Measurements from ENCODE around the gene ARL3.
"Not testable (repeated sequence)": the region's sequence is repeated elsewhere in the genome, so short reads cannot be mapped to it uniquely, and the experiment has no call there.

Gene ARL3

DNA sequence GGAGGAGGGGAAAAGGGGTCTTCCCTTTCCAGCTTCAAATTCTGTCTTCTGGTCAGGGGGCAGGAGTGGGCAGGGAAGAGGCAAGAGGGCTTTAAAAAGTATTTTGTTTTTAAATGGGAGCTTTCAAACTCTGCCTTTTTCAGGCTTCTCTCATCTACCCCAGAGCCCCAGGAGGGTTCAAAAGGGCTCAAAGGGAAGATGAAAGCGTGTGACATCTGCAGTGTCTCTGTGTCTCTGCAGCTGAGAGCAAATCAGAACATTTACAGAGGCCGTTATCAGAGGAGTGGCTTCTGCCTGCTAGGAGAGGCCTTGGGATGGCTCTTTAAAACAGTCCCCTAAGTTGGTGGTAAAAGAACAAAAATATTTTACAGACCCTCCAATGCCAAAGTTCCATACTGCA, 39.6 kb downstream of the ARL3 start:
- DNase-seq (ENCODE audit: low read depth in 2 of 3, low spot score in 1 of 3), result no peak

DNA sequence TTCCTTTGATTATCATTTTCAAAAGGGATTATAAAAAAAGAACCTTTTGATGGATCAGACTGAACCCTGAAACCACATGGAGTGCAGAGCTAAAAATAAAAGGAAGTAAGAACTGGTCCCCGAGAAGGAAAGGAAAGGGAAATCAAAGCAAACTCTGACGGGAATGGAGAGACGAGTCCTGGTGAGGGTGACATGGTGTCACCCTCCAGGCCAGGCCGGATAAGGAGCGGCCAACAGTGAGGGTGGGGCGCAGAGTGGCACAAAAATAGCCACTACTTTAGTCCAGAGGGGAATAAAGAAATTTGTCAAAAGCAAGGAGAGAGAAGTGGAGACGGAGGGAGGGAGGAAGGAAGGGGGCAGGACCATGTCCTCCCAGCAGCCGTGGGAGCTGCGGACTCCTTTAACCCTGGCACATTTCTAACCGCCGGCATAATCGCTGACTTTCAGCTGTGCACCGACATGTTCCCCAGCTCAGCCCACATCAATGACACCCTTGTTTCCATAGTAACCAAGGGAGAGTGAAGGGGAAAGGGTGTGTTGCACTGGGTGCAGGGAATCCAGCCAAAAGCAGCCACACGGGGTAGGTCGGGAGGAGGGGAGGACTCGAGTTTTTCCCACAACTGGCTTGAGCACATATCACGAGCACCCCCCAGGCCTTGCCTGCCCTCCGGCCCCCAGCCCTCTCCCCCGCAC, 40.2 kb downstream of the ARL3 start:
- DNase-seq (ENCODE audit: low read depth in 2 of 3, low spot score in 1 of 3), result peak; percentile 48 to 55 (median 50)

DNA sequence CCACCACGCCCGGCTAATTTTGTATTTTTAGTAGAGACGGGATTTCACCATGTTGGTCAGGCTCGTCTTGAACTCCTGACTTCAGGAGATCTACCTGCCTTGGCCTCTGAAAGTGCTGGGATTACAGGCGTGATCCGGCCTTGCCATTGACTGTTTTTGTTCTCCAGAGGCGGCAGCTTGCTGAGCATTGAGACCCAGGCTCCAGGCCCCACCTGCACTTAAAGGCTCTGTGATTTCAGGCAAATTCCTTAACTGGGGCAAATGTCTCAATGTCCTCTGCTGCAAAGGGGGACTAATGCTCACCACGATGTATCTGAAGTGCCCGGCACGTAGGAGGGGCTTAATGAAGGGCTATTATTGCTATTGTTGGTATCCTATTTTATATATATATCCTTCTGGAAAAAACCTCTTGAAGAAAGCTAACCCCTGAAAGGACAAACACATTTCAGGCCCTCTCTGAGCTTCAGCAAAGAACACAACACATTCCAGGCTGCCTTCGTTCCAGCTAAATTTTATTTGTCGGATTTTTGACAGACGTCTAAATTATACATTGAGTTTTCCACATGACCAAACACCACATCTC, 40.9 kb downstream of the ARL3 start:
- no peak for DNase-seq (ENCODE audit: low read depth in 2 of 3, low spot score in 1 of 3)

DNA sequence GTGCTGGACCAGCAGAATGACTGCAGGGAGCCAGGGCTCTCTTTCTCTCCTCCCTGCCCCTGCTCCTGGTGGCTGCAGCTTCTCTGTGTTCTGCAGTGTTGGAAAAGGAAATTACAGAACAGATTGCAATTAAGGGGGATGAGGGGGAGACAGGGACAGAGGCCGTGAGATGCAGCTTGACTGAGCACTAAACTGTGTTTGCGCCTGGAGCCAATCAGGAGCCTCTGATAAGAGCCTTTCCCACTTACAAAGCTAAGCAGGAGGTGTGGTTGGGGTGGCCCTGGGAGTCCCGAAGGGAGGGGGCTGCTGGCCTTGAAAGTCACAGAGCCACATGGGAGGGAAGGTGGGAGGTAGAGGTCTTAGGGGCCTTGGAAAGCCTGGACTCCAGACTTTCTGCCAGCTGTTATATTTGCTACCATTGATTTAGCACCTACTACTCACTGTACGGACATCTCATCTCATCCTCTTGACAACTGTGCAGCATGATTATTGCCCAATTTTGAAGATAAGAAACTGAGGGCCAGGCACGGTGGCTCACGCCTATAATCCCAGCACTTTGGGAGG, 43.2 kb downstream of the ARL3 start:
- DNase-seq (ENCODE audit: low read depth in 2 of 3, low spot score in 1 of 3), result no peak

DNA sequence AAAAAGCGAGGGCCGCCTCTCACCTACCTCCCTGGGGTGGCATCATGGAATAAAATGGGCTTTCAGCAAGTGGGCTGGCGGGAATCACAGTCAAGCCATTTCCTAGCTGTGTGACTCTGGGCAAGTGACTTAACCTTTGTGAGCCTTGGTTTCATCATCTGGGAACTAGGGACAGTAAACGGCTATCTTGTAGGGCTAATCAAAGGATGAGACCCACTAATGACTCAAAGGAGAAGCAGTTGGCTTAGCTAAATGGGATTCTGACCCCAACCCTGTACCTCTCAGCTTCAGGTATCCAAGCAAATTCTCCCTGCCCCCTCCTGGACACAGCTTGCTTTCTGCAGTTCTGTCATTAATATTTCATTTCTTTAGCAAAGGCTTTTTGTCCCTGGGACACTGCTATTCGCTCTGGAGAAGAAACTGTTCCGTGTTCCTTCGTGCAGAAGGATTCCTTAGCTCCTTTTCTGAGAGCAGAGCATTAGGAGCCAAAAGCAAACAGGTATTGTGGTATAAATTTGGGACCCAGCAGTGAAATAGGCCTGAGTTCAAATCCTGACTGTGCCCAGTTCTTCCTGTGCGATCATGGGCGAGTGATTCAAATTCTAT, 44.0 kb downstream of the ARL3 start:
- DNase-seq (ENCODE audit: low read depth in 2 of 3, low spot score in 1 of 3), result no peak

DNA sequence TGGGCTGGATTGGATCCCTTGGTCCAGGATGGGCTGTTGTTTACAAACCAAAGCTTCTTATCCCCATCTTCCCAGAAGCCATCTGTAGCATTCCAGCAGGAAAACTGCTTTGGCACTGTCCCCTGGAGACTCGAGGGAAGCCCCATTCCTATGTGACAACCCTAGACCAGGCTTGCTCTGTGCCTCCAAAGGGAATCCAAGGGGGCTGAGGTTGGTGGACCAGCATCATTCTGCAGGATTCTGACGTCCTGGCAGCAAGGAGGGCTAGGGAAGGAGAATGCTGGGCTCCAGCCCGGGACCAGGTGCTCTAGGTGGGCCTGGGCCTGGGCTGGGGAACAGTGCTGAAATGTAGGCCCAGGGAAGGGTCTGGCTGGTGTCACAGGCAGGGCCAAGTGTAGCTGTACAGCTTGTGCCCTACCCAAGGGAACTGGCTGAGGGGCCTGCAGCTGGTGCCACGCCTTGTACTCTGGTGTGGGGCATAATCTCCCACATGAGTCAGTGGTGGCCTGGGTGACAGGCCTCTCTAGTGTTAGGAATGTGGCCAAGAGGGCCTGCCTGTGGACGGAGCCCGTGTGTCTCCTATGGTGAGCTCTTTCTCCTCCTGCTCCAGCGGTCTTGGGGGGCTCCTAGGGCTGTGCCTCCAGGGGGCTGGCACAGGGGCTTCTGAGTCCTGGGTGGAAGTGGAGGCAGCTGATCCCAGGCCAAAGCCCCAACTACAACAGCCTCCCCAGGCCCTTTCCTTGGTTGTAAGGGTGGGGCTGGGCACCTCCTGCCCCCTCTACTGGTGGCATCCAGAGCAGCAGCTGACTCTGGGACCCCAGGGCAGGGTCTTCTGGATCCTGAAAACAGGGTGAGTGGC, 44.8 kb downstream of the ARL3 start:
- DNase-seq (ENCODE audit: low read depth in 2 of 3, low spot score in 1 of 3), result no peak

DNA sequence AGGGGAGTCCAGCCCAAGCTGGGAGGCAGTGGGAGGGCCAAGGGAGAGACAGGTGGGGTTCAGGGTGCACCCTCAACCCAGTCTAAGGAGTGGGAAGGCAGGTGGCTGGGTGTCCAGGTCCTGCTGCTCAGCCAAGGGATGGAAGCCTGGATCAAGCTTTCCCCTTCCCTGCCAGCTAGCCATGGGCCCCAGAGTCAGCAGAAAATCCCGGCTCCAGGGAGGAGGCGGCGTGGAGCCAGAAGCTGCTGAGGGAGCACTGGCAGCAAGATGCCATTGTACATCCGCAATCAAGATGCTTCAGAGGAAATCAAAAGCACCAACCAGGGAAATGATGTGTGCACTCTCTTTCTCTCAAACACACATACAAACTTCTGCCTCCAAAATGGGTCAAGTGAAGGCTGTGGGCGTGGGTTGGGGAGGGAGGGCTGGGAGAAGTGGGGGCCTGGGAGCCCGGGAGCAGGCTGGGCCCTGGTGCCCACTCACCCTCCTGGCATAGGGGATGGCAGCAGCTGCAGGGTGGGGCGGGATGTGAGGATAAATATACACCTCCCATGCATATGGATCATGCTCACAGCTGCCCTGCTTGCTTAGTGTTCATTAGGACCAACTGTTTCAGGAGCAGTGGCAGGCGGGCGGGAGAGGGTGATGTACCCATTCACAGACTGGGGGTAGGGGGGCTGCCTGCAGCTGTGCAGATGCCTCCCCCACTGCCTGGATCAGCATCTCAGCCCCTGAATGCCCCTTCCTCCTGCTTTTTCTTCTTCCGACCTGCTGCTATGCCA, 45.7 kb downstream of the ARL3 start:
- no peak for DNase-seq (ENCODE audit: low read depth in 2 of 3, low spot score in 1 of 3)

DNA sequence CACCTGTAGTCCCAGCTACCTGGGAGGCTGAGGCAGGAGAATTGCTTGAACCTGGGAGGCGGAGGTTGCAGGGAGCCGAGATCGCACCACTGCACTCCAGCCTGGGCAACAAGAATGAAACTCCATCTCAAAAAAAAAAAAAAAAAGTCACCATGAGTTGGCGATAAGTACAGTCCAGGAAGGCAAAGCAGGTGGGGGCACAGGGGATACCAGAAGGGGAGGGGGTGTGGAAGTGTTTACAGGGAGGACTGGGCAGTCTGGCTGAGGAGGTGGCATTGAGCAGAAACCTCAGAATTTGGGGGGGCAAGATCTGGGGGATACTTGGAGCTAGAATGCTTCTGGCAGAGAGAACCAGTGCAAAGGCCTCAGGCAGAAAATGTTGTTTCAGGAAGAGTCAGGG, 46.8 kb downstream of the ARL3 start:
- DNase-seq (ENCODE audit: low read depth in 2 of 3, low spot score in 1 of 3), result not testable (repeated sequence)

DNA sequence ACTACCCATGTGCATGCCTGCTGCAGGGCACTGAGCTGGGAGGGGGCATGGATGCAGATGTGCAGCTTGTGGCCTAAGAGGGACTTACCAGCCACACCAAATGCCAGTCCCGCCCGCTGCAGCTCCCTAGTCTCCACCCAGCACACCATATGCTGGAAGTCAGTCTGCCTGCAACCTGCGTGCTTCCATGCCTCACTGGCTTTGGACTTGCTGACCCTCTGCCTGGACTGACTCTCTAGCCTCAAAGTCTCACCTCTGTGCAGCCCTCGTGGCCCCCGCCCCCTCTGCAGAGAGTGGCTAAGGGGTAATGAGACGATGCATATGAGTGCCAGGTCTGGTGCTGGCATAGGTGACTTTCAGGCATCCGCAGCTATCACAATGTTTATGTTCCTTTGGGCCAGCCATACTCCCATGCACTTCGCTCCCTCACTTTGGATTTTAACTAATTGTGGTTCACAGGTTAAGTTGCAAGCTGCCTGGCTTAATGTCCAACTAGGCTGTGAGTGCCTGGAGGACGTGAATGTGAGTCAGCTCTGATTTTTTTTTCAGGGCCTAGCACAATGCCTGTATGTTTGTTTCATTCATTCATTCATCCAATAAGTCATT, 48.2 kb downstream of the ARL3 start:
- DNase-seq (ENCODE audit: low read depth in 2 of 3, low spot score in 1 of 3), result no peak

DNA sequence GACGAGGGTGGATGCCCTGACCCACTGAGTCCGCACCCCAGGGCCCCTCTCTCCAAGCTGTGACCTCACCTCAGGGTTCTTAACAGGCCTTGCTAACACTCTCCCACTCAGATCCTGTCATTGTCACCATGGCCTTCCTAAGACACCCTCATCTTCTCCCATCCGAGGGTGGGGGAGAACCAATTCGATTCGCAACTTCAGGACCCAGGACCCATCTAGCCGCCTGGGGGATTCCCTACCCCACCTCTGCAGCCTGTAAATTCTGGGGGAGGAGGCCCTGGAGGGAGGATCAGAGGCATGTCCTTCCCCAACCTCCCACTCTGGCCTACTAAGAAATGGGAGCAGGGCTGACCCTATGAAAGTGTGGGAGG, 52.6 kb downstream of the ARL3 start:
- no peak for DNase-seq (ENCODE audit: low read depth in 2 of 3, low spot score in 1 of 3)

DNA sequence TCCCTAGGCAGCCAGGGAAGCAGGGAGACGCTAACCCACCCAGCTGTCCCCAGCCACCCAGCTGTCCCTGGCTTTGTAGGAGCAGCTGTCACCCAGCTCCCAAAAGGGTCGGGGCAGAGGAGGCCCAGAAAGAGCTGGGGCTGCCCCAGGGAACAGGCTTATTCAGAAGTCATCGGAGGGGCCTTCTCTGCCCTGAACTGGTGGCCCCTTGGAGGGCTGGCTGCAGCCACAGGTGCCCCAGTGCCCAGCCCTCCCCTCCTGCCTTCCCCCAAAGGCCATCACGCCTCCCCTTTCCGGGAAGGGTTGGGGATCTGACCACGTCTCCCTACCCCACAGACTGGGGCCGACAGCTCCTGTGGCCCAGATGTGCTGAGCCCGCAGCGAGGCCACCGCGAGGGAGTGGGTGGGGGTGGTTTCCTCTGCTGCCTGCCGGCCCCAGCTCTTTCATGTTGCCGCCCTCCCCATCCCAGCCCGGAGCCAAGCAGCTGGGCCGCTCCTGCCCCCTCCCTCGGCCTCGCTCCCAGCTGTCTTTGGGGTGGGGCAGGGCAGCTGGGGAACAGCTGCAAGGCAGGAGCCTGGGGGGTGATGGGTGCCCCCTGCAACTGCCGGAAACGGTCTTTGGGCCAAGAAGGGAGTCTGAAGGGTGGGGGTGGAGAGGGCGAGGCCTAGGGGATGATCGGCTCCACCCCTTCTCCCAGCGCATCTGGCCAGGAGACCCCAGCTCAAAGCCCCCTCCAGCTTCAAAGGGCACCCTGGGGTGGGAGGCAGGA, 53.1 kb downstream of the ARL3 start:
- peak; percentile 53 to 74 (median 71) for DNase-seq (ENCODE audit: low read depth in 2 of 3, low spot score in 1 of 3)

DNA sequence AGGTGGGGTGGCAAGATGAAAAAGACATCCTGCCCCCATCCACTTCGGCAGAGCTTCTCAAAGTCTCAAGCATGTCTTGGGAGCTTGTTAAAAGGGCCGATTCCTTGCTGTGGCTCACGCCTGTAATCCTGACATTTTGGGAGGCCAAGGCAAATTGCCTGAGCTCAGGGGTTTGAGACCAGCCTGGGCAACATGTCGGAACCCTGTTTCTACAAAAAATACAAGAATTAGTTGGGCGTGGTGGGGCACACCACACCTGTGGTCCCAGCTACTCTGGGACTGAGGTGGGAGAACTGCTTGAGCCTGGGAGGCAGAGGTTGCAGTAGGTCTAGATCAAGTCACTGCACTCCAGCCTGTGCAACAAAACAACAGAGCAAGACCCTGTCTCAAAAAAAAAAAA, 55.4 kb downstream of the ARL3 start:
- no peak for DNase-seq (ENCODE audit: low read depth in 2 of 3, low spot score in 1 of 3)

DNA sequence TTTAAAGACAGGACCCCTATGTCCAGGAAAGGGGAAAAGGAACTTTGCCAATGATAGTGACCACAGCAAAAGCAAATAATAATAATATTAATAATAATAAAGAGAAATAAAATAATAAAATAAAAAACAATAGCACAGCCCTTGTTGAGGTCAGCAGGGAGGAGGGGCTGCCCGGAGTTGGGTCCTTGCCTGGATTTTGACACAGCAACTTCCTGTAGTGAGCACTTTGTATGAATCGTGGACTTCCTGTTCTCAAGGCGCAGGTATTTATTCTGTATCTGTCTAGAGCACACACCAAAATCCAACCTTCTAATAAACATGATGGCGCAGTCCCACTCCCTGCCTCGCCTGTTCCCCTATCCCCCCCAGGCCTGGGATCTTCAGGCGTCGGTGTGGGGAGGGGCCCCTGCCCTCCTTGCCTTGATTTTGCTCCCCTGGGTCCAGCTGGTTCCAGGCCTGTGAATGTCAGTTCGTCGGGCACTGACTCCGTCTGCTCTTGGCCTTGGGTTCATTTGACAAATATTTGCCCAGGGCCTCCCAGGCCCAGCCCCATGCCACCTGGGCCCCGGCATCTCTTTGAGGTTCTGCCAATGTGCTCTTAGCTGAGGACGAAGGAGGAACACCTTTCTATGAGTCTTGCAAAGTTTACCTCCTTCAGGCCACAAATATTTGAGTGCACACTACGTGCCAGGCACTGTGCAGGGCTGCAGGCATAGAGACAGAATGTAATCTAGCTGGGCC, 56.0 kb downstream of the ARL3 start:
- DNase-seq (ENCODE audit: low read depth in 2 of 3, low spot score in 1 of 3), result no peak

DNA sequence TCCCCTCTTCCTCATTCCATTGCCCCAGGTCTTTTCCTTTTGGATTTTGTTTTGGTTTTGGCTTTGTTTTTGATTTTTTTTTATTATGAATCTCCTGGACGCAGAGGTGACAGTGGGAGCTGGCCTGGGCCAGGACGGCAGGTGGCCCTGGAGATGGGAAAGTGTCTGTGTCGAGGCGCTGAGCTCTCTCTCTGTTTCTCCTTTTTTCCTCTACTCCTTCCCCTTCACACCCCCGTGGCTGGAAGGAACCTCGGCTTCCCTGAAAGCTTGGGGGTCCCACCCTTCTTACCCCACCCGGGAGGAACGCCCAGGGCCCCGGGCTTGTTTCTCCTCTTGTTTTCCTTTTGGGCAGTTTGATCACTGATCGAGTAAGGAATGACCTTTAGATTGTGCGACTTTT, 56.7 kb downstream of the ARL3 start:
- DNase-seq (ENCODE audit: low read depth in 2 of 3, low spot score in 1 of 3), result no peak

DNA sequence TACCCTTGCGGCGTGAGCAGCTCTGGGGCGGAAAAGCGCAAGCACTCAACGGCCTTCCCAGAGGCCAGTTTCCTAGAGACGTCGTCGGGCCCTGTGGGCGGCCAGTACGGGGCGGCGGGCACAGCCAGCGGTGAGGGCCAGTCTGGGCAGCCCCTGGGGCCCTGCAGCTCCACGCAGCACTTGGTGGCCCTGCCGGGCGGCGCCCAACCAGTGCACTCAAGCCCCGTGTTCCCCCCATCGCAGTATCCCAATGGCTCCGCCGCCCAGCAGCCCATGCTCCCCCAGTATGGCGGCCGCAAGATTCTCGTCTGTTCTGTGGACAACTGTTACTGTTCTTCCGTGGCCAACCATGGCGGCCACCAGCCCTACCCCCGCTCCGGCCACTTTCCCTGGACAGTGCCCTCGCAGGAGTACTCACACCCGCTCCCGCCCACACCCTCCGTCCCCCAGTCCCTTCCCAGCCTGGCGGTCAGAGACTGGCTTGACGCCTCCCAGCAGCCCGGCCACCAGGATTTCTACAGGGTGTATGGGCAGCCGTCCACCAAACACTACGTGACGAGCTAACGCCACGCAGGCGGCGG, 57.3 kb downstream of the ARL3 start:
- no peak for DNase-seq (ENCODE audit: low read depth in 2 of 3, low spot score in 1 of 3)

DNA sequence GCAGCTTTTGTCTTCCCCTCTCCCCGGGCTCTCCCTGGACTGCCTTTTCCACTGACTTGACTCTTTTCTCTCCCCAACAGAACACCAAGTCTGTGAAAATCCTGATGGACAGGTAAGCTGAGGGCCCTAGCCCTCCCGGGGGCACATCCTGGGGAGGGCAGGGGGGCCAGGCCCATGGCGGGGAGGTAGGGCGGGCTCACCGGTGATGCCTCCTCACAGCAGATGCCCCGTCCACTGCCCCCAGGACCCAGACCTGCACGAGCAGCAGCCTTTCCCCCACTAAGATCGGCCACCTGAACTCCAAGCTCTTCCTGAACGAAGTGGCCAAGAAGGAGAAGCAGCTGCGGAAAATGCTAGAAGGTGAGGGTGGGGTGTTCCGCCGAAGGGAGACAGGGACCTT, 58.2 kb downstream of the ARL3 start:
- DNase-seq (ENCODE audit: low read depth in 2 of 3, low spot score in 1 of 3), result no peak

DNA sequence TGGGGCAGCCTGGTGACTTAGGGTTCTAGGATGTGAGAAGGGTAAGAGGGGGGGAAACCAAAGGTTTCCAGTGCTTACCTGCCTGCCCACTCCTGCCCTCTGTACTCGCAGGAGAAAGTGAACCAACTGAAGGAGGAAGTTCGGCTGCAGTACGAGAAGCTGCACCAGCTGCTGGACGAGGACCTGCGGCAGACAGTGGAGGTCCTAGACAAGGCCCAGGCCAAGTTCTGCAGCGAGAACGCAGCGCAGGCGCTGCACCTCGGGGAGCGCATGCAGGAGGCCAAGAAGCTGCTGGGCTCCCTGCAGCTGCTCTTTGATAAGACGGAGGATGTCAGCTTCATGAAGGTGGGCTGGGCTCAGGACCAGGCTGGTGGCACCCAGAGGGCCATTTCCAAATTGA, 59.2 kb downstream of the ARL3 start:
- DNase-seq (ENCODE audit: low read depth in 2 of 3, low spot score in 1 of 3), result no peak

DNA sequence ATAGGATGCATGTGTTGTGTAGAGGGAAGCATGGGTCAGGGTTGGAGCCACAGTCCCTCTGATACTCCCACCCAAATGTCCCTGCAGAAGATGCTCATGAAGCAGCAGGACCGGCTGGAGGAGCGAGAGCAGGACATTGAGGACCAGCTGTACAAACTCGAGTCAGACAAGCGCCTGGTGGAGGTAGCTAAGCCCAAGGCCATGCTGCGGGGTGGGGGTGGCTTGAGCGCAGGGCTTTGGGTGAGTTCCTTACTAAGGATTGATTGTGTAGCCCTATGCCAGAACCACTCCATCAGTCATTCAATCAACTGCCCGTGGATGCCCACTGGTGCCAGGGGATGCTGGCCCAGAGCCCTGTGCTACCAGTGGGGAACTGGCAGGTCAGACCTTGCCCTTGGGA, 59.6 kb downstream of the ARL3 start:
- DNase-seq (ENCODE audit: low read depth in 2 of 3, low spot score in 1 of 3), result no peak

DNA sequence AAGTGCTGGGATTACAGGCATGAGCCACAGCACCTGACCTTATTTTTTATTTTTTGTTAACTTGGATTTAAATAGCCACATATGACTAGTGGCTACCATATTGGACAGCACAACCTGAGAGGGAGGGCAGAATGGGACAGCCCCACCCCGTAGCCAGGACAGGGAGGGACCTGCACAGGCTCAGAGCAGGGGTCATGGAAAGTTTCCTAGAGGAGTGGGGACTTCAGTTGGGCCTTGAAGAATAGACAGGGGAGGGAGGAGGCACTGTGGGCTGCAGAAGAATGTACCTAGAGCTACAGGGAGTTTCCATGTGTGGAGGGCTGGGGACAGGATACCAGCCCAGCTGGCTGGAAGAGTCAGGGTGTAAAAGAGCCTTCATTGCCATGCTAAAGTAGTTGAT, 61.1 kb downstream of the ARL3 start:
- no peak for DNase-seq (ENCODE audit: low read depth in 2 of 3, low spot score in 1 of 3)

All from stimulated activated CD4-positive, alpha-beta T cell treated with anti-CD3 and anti-CD28 coated beads, Interleukin-12 subunit alpha, Interleukin-12 subunit beta, amount 100 ng/mL, for 48 hours (primary cell).